ENCODE results near the gene CYP21A2. TPM values are rescaled to one million over a fixed set of nuclear protein-coding genes. Genes with fewer than 3 reads are reported as not detected.

The CYP21A2 gene
- total RNA-seq (ENCODE audit: low replicate concordance): 0.08 TPM in 1 of 2 replicates, not detected in the other

DNA sequence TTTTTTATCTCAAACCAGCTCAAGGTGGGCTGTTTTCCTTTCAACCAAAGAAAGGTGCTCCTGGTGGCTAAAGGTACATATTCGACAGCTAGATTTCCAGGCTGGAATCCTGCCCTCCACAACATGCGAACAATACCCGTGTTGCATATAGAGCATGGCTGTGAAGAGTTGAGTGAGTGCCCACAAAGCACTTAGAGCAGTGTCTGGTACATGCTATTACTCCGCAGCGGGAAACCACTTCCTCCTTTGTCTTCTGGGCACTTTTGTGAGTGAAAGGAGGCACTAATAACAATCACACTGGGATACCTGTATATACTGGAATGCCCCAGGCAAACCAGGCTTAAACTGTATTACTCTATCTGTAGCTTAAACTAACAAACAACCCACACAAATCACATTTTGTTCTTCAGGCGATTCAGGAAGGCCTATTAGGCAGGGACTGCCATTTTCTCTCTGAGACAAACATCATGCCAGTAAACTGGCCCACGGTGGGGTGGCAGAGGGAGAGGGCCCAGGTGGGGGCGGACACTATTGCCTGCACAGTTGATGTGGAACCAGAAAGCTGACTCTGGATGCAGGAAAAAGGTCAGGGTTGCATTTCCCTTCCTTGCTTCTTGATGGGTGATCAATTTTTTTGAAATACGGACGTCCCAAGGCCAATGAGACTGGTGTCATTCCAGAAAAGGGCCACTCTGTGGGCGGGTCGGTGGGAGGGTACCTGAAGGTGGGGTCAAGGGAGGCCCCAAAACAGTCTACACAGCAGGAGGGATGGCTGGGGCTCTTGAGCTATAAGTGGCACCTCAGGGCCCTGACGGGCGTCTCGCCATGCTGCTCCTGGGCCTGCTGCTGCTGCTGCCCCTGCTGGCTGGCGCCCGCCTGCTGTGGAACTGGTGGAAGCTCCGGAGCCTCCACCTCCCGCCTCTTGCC, at the start of gene CYP21A2:
Gene CYP21A2, plus strand, starts transcription at position 818 of the 927 bp plus-strand sequence. Its CDS starts 8 bp downstream, at position 826.

DNA sequence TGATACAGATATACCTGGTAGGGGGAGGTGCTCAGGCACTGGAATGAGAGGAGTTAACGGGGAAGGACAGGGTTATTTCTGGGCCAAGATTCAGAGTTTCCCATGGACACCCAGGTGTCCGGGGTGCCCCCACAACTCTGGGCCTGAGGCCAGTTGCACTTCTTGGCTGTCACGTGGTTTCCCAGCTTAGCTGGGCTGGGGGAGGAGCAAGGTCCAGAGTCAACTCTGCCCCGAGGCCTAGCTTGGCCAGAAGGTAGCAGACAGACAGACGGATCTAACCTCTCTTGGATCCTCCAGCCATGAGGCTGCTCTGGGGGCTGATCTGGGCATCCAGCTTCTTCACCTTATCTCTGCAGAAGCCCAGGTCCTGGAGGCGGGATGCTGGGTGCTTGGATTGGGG, 23.7 kb upstream of the CYP21A2 start, which contains the start of gene C4B:
Gene C4B, plus strand, starts transcription at position 249 of the 400 bp plus-strand sequence. Its CDS starts 51 bp downstream, at position 300.

Other genes with a start within 250 kb of the CYP21A2 start
- 37.9 and 59.7 TPM in 2 replicates for gene VARS1, start 242.7 kb upstream of the CYP21A2 start, total RNA-seq (ENCODE audit: low replicate concordance)
- gene LSM2, start 231.4 kb upstream of the CYP21A2 start, total RNA-seq (ENCODE audit: low replicate concordance): 24.6 and 27.8 TPM in 2 replicates
- gene HSPA1L, start 223.1 kb upstream of the CYP21A2 start, total RNA-seq (ENCODE audit: low replicate concordance): 0.98 and 4.1 TPM in 2 replicates
- gene HSPA1A, start 222.9 kb upstream of the CYP21A2 start, total RNA-seq (ENCODE audit: low replicate concordance): 47.1 and 396 TPM in 2 replicates
- gene HSPA1B, start 210.7 kb upstream of the CYP21A2 start, total RNA-seq (ENCODE audit: low replicate concordance): 66.7 and 494 TPM in 2 replicates
- 54.9 and 72.8 TPM in 2 replicates for gene NEU1, start 175.6 kb upstream of the CYP21A2 start, total RNA-seq (ENCODE audit: low replicate concordance)
- not detected in 2 replicates for gene SLC44A4, start 159.4 kb upstream of the CYP21A2 start, total RNA-seq (ENCODE audit: low replicate concordance)
- gene EHMT2, start 140.7 kb upstream of the CYP21A2 start, total RNA-seq (ENCODE audit: low replicate concordance): 41.5 and 175 TPM in 2 replicates
- 6.2 and 12.4 TPM in 2 replicates for gene ZBTB12, start 136.3 kb upstream of the CYP21A2 start, total RNA-seq (ENCODE audit: low replicate concordance)
- 0.90 and 26.7 TPM in 2 replicates for gene C2, start 110.7 kb upstream of the CYP21A2 start, total RNA-seq (ENCODE audit: low replicate concordance)
- 15.0 and 108 TPM in 2 replicates for gene CFB, start 92.3 kb upstream of the CYP21A2 start, total RNA-seq (ENCODE audit: low replicate concordance)
- 77.8 and 109 TPM in 2 replicates for gene NELFE, start 79.4 kb upstream of the CYP21A2 start, total RNA-seq (ENCODE audit: low replicate concordance)
- 48.6 and 68.8 TPM in 2 replicates for gene SKIC2, start 79.2 kb upstream of the CYP21A2 start, total RNA-seq (ENCODE audit: low replicate concordance)
- gene DXO, start 66.3 kb upstream of the CYP21A2 start, total RNA-seq (ENCODE audit: low replicate concordance): 6.9 and 12.9 TPM in 2 replicates
- gene C4A, start 56.4 kb upstream of the CYP21A2 start, total RNA-seq (ENCODE audit: low replicate concordance): 3.7 and 23.1 TPM in 2 replicates
- gene C4B, start 23.6 kb upstream of the CYP21A2 start, total RNA-seq (ENCODE audit: low replicate concordance): 3.2 and 24.0 TPM in 2 replicates
- 1.1 and 55.9 TPM in 2 replicates for gene TNXB, start 70.9 kb downstream of the CYP21A2 start, total RNA-seq (ENCODE audit: low replicate concordance)
- gene ATF6B, start 89.8 kb downstream of the CYP21A2 start, total RNA-seq (ENCODE audit: low replicate concordance): 8.6 and 11.2 TPM in 2 replicates
- 5.1 TPM in 2 replicates for gene FKBPL, start 91.9 kb downstream of the CYP21A2 start, total RNA-seq (ENCODE audit: low replicate concordance)
- gene PRRT1, start 113.5 kb downstream of the CYP21A2 start, total RNA-seq (ENCODE audit: low replicate concordance): 0.08 and 0.12 TPM in 2 replicates
- gene PPT2, start 115.7 kb downstream of the CYP21A2 start, total RNA-seq (ENCODE audit: low replicate concordance): 16.5 and 38.4 TPM in 2 replicates
- gene EGFL8, start 126.2 kb downstream of the CYP21A2 start, total RNA-seq (ENCODE audit: low replicate concordance): 0.75 and 3.5 TPM in 2 replicates
- gene AGPAT1, start 137.7 kb downstream of the CYP21A2 start, total RNA-seq (ENCODE audit: low replicate concordance): 16.8 and 18.8 TPM in 2 replicates
- 29.3 and 31.0 TPM in 2 replicates for gene RNF5, start 140.0 kb downstream of the CYP21A2 start, total RNA-seq (ENCODE audit: low replicate concordance)
- gene AGER, start 145.8 kb downstream of the CYP21A2 start, total RNA-seq (ENCODE audit: low replicate concordance): 0.15 TPM in 1 of 2 replicates, not detected in the other
- gene PBX2, start 151.8 kb downstream of the CYP21A2 start, total RNA-seq (ENCODE audit: low replicate concordance): 19.5 and 24.7 TPM in 2 replicates
- 0.35 and 1.4 TPM in 2 replicates for gene GPSM3, start 154.2 kb downstream of the CYP21A2 start, total RNA-seq (ENCODE audit: low replicate concordance)
- gene NOTCH4, start 185.7 kb downstream of the CYP21A2 start, total RNA-seq (ENCODE audit: low replicate concordance): 0.82 and 1.5 TPM in 2 replicates